ENCODE results near the gene ZNHIT6.

The ZNHIT6 gene

DNA sequence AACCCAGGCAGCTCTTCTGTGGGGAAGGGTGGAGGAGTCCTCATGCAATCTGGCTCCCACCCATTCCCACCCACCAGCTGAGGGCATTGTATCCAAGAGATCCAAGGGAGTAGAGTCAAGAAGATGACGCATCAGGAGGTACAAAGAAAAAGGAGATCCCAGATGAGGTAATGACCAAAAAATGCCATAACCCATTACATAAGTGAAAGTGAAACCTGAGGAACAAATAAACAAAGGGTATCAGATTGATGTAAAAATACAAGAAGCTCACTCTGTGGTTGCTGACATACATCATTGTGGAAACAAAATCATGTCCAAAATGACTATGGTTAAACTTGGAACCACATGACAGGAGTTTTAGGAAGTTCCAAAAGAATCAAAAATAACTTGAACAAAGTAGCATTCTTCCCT lies 85.2 kb downstream of the ZNHIT6 start:
- DNase-seq (ENCODE audit: low read depth) = peak; percentile 91
- TF ChIP-seq, protein P1, sequence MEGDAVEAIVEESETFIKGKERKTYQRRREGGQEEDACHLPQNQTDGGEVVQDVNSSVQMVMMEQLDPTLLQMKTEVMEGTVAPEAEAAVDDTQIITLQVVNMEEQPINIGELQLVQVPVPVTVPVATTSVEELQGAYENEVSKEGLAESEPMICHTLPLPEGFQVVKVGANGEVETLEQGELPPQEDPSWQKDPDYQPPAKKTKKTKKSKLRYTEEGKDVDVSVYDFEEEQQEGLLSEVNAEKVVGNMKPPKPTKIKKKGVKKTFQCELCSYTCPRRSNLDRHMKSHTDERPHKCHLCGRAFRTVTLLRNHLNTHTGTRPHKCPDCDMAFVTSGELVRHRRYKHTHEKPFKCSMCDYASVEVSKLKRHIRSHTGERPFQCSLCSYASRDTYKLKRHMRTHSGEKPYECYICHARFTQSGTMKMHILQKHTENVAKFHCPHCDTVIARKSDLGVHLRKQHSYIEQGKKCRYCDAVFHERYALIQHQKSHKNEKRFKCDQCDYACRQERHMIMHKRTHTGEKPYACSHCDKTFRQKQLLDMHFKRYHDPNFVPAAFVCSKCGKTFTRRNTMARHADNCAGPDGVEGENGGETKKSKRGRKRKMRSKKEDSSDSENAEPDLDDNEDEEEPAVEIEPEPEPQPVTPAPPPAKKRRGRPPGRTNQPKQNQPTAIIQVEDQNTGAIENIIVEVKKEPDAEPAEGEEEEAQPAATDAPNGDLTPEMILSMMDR (conservative IDR thresholded peaks at IDR 0.05; ENCODE audit: control insufficient read depth, insufficient read depth, low read depth, low read length) = no peak
- H3K4me3 ChIP-seq (ENCODE audit: control insufficient read depth, low read depth, low read length) = no peak overlapping the region

DNA sequence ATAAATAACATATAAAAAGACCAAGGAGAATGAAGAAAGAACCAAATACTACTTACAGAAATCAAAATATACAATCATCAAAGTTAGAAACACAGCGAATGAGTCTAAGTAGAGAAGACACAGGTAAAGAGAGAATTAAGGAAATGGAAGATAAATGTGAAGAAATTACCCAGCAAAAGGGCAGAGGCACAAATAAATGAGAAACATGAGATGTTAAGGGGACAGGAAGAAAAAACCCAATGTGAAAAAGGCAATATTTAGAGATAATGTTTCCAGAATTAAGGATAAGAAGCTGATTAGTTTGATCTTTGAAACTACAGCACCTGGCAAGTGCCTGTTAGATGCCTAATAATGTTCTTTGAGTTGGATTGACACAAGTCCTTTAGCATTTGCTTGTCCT lies 86.8 kb downstream of the ZNHIT6 start:
- no peak overlapping the region for H3K4me3 ChIP-seq (ENCODE audit: control insufficient read depth, low read depth, low read length)
- TF ChIP-seq, protein P1 (conservative IDR thresholded peaks at IDR 0.05; ENCODE audit: control insufficient read depth, insufficient read depth, low read depth, low read length) = no peak
- no peak for DNase-seq (ENCODE audit: low read depth)

DNA sequence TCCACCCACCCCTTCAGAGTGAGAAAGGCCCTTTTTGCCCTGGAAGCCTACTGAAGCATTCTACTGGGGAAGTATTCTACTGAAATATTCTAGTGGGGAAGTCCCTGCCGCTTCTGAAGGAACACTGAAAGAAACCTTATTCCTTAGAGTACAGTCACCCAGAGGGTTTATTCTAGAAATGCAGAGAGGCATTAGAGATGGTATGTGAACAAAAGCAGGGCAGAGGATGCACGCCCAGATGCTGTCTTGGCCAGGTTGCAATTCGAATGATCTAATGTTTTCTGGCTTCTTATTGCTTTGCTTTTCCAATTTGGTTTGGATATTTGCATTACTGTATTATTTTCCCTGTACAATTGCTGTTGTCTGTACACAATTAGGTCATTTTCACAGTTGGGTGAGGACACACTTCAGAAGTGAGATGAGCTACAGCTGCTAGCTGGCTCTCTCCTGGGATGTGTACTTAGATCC lies 90.6 kb downstream of the ZNHIT6 start:
- H3K4me3 ChIP-seq (ENCODE audit: control insufficient read depth, low read depth, low read length) = no peak overlapping the region
- DNase-seq (ENCODE audit: low read depth) = peak; percentile 62
- TF ChIP-seq, protein P1 (conservative IDR thresholded peaks at IDR 0.05; ENCODE audit: control insufficient read depth, insufficient read depth, low read depth, low read length) = no peak

DNA sequence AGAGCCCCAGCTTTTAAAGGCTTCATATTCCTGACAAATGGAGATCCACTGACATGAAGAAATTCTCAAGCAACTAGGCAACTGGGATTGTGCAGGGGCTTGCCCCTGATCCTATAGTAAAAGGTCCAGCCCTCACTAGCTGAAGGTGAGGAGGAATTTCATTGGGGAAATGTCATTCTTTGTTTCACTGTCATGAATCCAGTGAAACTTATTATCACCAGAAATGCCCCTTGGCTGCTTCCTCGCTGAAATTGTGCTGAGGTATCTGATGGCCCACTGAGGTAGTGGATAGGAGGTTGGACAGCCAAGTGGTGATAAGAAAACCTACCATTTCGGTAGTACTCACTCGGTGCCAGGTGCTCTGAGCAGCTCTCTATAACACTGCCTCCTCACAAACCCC lies 91.5 kb downstream of the ZNHIT6 start:
- TF ChIP-seq, protein P1 (conservative IDR thresholded peaks at IDR 0.05; ENCODE audit: control insufficient read depth, insufficient read depth, low read depth, low read length) = no peak
- no peak overlapping the region for H3K4me3 ChIP-seq (ENCODE audit: control insufficient read depth, low read depth, low read length)
- no peak for DNase-seq (ENCODE audit: low read depth)

DNA sequence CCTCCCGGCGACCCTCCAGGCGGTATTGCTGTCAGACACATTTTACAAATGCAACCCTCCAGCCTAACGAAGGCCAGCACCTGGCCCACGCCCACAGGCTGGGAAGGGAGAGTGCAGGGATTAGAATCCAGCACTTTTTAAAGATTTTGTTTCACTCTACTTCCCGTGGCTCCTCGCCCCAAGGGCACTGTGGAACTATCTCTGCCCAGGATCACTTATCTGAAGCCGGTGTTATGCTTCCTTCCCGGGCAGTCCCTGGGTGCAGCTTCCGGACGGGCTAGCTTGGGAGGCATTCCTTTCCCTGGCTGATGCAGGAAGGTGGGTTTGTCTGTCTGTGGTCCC lies 91.9 kb downstream of the ZNHIT6 start:
- TF ChIP-seq, protein P1 (conservative IDR thresholded peaks at IDR 0.05; ENCODE audit: control insufficient read depth, insufficient read depth, low read depth, low read length) = no peak
- no peak overlapping the region for H3K4me3 ChIP-seq (ENCODE audit: control insufficient read depth, low read depth, low read length)

DNA sequence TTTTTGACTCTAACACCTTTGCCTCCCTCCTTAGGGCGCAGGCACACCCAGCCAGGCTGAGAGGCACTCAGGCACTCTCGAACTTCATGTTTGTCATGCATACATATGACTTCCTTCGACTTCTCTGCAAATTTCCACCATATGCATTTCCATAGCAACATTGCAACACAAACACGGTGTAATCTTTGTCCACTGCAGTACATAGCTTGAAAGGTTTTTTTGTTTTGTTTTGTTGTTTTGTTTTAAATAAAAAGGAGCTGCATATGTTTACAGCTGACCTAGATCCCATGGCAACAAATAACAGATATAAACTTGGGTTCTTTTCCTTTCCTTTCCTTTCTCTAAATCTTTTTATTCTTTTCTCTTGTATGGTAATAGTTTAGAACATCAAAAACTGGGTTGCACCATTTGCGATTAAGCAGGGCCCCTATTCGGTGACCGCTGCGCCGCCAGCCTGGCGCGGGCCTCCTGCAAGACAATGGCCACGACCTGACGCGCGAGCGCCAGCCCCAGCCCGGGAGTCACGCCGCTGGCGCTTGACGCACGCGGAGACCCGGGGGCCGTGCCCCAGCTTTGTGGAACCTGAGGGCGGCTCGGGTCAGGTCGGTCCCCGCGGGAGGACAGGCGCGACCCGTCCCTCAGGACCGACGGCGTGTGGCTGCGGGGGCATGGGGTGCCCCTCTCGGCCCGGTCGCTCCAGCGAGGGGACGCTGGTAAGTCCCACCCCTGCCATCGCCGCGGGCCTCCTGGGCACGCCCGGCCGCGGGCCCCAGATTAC lies 92.5 kb downstream of the ZNHIT6 start:
- H3K4me3 ChIP-seq (ENCODE audit: control insufficient read depth, low read depth, low read length) = no peak overlapping the region
- TF ChIP-seq, protein P1 (conservative IDR thresholded peaks at IDR 0.05; ENCODE audit: control insufficient read depth, insufficient read depth, low read depth, low read length) = no peak
- DNase-seq (ENCODE audit: low read depth) = no peak

More for the DNA sequence above, 91.9 kb downstream of the ZNHIT6 start:
- no peak for DNase-seq (ENCODE audit: low read depth)
